ENCODE results near the gene VPS45.
"Not testable (repeated sequence)": the region's sequence is repeated elsewhere in the genome, so short reads cannot be mapped to it uniquely, and the experiment has no call there.

VPS45 gene

GRCh38 chr1:150028322-150028721 lies 39.3 kb upstream of the VPS45 start:
- DNase-seq (ENCODE audit: low read depth) = no peak
- H3K4me3 ChIP-seq (ENCODE audit: low read depth, low read length) = no peak overlapping the region
- TF ChIP-seq, protein P1, sequence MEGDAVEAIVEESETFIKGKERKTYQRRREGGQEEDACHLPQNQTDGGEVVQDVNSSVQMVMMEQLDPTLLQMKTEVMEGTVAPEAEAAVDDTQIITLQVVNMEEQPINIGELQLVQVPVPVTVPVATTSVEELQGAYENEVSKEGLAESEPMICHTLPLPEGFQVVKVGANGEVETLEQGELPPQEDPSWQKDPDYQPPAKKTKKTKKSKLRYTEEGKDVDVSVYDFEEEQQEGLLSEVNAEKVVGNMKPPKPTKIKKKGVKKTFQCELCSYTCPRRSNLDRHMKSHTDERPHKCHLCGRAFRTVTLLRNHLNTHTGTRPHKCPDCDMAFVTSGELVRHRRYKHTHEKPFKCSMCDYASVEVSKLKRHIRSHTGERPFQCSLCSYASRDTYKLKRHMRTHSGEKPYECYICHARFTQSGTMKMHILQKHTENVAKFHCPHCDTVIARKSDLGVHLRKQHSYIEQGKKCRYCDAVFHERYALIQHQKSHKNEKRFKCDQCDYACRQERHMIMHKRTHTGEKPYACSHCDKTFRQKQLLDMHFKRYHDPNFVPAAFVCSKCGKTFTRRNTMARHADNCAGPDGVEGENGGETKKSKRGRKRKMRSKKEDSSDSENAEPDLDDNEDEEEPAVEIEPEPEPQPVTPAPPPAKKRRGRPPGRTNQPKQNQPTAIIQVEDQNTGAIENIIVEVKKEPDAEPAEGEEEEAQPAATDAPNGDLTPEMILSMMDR (IDR thresholded peaks at IDR 0.05; ENCODE audit: control insufficient read depth, extremely low read depth, insufficient read depth) = no peak

- DNase-seq (ENCODE audit: low read depth) = no peak
- H3K4me3 ChIP-seq (ENCODE audit: low read depth, low read length) = no peak overlapping the region
- TF ChIP-seq, protein P1 (IDR thresholded peaks at IDR 0.05; ENCODE audit: control insufficient read depth, extremely low read depth, insufficient read depth) = no peak
Observed at GRCh38 chr1:150034336-150034735, 33.2 kb upstream of the VPS45 start.

DNA sequence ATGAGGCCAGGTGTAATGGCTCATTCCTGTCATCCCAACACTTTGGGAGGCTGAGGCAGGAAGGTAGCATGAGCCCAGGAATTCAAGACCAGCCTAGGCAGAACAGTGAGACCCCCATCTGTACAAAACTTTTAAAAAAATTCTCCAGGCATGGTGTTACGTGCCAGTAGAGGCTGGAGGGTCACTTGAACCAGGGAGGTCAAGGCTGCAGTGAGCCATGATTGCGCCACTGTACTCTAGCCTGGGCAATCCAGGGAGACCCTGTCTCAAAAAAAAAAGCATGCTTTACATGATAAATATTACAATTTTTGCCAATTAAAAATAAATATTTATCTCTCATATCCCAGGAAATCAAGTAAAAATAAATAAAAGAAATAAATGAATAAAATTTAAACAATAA lies 17.6 kb upstream of the VPS45 start:
- TF ChIP-seq, protein P1 (IDR thresholded peaks at IDR 0.05; ENCODE audit: control insufficient read depth, extremely low read depth, insufficient read depth) = no peak
- no peak overlapping the region for H3K4me3 ChIP-seq (ENCODE audit: low read depth, low read length)
- no peak for DNase-seq (ENCODE audit: low read depth)

- TF ChIP-seq, protein P1 (IDR thresholded peaks at IDR 0.05; ENCODE audit: control insufficient read depth, extremely low read depth, insufficient read depth) = no peak
Observed at GRCh38 chr1:150051089-150051373, 16.5 kb upstream of the VPS45 start.

GRCh38 chr1:150051905-150052412 lies 15.6 kb upstream of the VPS45 start:
- not testable (repeated sequence) for H3K4me3 ChIP-seq (ENCODE audit: low read depth, low read length); DNase-seq (ENCODE audit: low read depth)

More at GRCh38 chr1:150051089-150051373, 16.5 kb upstream of the VPS45 start:
- DNase-seq (ENCODE audit: low read depth) = no peak
- H3K4me3 ChIP-seq (ENCODE audit: low read depth, low read length) = no peak overlapping the region

DNA sequence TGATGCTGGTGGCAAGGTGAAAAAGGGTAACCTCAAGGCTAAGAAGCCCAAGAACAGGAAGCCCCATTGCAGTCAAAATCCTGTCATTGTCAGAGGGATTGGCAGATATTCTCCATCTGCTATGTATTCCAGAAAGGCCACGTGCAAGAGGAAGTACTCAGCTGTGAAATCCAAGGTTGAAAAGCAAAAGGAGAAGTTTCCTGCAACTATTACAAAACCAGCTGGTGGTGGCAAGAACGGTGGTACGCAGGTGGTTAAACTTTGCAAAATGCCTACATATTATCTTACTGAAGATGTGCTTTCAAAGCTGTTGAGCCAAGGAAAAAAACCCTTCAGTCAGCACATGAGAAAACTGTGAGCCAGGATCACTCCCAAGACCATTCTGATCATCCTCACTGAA lies 13.7 kb upstream of the VPS45 start:
- no peak overlapping the region for H3K4me3 ChIP-seq (ENCODE audit: low read depth, low read length)
- TF ChIP-seq, protein P1 (IDR thresholded peaks at IDR 0.05; ENCODE audit: control insufficient read depth, extremely low read depth, insufficient read depth) = no peak
- no peak for DNase-seq (ENCODE audit: low read depth)

GRCh38 chr1:150055507-150055906 lies 12.1 kb upstream of the VPS45 start:
- not testable (repeated sequence) for H3K4me3 ChIP-seq (ENCODE audit: low read depth, low read length); DNase-seq (ENCODE audit: low read depth)

DNA sequence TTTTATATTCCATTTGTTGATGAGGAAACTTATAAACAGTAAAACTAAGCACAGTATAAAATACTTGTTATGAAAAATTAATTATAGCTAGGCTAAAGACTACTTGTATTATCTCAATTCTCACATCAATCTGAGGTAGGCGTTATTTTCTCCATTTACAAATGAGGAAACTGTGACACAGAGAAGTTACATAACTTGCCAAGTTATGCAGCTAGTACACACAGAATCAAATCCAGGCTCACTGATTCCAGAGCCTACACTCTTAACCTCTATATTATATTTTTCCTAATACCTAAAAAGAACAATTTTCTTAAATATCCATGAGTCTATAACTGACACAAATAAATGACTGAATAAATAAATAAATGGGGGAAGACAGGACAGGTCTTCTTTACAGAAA lies 11.2 kb upstream of the VPS45 start:
- no peak for DNase-seq (ENCODE audit: low read depth)
- H3K4me3 ChIP-seq (ENCODE audit: low read depth, low read length) = no peak overlapping the region
- TF ChIP-seq, protein P1 (IDR thresholded peaks at IDR 0.05; ENCODE audit: control insufficient read depth, extremely low read depth, insufficient read depth) = no peak
